GM19025 (cell line): ENCODE measurements around the gene H6PD.
"Not testable (repeated sequence)": the region's sequence is repeated elsewhere in the genome, so short reads cannot be mapped to it uniquely, and the experiment has no call there.

Experiments used
- ATAC-seq: cut with Tn5 transposase; IDR thresholded peaks from one replicate; pipeline ENCODE4 v1.9.1; 2021; ENCODE audit warnings: mild to moderate bottlenecking, low read depth, moderate library complexity; ENCODE audit not compliant: unreplicated experiment

H6PD gene

DNA sequence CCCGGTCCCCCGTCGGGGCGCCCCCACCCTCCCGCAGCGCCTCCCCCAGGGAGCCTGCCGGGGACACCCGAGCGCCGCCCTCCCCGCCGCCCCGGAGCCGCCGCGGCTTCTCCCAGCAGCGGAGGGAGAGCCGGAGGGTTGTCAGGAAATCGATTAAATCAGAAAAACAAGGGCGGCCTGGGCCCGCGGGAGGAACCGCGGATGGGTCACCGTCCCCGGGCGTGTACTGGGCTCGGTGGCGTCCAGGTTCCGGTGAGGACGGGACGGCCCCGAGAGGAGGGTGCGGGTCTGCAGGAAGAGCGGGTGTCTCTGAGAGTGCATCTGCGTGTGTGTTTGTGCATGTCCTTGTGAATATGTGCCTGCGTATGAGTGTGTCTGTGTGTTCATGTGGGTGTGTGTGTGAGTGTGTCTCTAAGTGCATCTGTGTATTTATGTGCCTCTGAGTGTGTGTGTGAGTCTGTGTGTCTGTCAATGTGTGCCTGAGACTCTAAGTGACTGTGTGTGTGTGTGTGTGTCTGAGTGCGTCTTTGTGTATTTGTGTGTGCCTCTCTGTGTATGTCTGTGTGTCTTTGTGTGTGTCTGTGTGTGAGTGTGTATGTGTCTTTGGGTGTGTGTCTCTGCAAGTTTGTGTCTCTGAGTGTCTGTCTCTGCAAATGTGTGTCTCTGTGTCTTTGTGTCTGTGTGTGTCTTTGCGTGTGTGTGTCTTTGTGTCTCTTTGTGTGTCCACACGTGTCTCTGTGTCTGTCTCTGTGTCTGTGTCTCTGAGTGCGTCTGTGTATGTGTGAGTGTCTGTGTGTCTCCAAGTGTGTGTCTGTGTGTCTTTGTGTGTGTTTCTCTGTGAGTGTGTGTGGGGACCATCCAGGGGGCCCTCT is 59.2 kb downstream of the H6PD start:
- no peak for ATAC-seq

DNA sequence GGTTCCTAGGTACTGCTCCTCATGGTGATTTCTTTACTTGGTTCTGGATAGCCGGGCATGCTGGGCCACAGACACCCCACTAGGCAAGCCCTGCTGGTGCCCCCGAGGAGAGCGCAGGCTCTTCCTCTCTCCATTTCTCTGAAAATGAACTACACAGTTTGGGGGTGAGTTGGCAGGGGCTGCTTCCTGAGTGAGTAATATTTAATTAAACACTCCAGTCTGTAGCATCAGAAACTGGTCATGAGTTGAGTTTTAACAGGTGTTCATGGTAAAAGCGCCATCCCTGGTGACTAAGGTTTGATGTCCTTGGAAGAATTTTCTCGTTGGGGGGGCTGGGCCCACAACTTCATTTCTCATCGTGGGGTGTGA is 59.8 kb downstream of the H6PD start:
- ATAC-seq: no peak

DNA sequence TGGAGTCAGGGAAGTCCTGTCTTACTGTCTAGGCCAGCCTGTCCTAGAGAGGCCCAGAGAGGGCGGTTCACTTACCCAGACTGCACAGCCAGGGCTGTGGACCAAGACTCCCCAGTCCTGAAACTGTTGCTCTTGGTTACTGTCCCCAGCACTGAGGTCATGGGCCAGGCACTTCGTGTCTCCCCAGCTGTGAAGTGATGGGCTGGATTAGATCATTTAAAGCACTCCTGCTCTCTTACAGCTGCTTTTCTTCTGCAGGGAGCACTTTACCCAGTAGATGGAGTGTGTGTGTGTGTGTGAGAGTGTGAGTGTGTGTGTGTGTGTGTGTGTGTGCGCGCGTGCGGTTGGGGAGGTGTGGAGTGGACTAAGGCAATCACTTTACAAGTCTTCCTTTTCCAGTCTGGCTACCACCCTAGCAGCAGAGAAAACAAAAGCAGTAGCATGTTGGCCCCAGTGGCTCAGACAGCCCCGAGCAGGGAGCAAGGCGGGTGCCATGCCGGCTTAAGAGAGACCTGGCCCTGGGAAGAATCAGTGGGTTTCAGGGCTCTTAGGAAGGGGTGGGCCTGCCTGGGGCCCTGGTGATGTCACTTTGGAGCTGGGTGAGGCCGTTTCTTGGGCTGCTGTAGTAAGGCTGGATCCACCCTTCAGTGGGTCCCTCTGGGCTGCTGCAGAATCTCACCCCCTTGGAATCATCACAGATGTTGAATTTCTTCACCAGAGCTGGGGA is 60.5 kb downstream of the H6PD start:
- ATAC-seq: no peak

DNA sequence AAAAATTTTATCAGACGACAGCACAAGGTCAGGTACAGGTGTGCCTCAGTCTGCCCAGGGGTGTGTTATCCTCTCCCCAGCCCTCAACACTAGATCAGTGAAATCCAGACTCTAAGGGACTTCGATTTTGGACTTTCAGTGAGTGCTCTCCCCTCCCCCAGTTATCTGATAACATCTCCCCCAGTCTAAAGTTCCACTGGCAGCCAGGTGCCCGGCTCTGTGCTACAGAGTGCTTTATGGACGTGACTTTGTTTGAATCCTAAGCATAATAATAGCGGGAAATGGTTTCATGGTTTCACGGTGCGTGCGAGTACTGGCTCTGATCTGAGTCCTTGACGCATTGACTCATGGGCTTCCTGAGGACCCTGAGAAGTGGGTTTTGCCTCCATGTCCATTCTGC is 61.3 kb downstream of the H6PD start:
- no peak for ATAC-seq

DNA sequence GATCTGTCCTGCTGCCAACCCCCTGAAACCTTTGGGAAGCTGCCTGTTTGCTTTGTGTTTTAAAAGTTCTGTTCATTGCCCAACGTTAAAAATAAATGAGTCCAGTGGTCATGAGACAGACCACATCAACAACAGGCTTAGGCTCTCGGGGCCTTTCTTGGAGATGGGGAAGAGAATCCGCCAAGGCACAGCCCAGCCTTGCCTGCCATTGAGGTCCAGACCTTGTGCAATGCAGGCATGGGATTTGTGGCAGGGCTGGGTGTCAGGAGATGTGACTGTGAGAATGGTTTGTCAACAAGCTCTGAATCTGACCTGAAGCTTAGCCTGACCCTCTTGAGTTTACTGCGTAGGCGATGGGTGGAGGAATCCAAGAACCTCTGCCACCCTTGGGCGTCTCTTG is 62.3 kb downstream of the H6PD start:
- ATAC-seq: no peak

DNA sequence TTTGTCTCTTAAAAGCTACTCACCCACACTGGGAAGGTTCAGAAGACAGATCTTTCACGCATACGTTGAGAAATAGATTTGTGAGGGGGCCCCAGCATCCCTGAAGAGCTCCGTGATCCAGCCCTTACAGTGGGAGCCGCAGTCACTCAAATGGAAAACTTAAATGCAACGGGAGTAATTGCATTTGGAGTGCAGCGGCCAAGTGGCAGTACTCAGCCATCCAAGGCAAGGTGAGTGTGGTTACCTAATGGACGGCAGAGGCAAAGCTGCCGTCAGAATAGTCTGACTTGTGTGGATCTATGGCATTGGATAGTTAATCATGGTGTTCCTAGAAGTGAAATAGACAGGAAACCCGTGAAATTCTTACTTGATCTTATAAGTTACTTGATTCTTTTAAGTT is 63.3 kb downstream of the H6PD start:
- no peak for ATAC-seq

DNA sequence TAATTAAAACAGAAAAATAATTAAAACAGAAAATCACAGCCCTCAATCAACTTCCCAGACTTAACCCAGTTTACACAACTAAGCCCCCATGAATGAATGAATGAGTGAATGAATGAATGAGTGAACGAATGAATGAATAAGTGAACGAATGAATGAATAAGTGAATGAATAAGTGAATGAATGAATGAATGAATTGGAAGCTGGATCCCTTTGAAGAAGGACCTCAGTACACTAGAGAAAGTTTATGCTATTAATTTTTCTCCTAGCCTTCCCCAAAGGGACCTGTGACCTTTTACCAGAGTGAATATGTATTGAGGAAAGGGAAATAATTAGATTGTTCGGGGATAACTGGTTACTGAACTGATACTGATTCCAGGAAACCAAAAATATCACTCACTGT is 63.7 kb downstream of the H6PD start:
- ATAC-seq: no peak

DNA sequence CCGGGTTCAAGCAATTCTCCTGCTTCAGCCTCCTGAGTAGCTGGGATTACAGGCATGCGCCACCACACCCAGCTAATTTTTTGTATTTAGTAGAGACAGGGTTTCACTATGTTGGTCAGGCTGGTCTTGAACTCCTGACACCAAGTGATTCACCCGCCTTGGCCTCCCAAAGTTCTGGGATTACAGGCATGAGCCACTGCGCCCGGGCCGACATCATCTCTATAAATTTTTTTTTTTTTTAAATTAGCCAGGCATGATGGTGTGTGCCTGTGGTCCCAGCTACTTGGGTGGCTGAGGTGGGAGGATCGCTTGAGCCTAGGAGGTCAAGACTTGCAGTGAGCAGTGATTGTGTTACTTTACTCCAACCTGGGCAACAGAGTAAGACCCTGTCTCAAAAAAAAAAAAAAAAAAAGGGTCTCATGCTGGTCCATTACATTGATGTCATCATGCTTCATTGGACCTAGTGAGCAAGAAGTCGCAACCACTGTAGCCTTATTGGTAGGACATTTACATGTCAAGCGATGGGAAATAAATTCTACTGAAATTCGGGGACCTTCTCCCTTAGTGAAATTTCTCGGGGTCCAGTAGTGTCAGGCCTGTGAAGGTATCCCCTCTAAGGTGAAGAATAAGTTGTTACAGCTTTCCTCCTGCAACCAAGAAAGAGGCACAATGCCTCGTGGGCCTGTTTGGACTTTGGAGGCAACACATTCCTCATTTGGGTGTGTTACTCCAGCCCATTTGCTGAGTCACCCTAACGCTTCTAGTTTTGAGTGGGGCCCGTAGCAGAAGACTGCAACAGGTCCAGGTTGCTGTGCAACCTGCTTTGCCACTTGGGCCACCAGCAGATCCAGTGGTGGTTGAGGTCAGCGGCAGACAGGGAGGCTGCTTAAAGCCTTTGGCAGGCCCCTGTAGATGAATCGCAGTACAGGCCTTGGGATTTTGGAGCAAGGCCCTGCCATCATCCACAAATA is 65.3 kb downstream of the H6PD start:
- not testable (repeated sequence) for ATAC-seq

DNA sequence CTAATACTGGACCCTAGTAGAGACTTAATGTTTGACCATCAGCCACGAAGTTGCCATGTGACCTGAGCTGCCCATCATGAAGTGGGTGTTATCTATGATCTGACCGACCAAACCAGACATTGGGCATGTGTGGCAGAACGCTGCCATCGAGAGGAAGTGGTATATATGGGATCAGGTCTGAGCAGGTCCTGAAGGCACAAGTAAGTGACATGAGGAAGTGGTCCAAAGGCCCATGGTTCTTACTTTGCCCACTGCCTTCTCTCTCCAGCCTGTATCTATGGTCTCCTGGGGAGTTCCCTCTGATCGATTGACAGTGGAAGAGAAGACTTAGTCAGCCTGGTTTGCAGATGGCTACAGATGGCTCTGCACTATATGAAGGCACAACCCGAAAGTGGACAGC is 66.0 kb downstream of the H6PD start:
- ATAC-seq: no peak

DNA sequence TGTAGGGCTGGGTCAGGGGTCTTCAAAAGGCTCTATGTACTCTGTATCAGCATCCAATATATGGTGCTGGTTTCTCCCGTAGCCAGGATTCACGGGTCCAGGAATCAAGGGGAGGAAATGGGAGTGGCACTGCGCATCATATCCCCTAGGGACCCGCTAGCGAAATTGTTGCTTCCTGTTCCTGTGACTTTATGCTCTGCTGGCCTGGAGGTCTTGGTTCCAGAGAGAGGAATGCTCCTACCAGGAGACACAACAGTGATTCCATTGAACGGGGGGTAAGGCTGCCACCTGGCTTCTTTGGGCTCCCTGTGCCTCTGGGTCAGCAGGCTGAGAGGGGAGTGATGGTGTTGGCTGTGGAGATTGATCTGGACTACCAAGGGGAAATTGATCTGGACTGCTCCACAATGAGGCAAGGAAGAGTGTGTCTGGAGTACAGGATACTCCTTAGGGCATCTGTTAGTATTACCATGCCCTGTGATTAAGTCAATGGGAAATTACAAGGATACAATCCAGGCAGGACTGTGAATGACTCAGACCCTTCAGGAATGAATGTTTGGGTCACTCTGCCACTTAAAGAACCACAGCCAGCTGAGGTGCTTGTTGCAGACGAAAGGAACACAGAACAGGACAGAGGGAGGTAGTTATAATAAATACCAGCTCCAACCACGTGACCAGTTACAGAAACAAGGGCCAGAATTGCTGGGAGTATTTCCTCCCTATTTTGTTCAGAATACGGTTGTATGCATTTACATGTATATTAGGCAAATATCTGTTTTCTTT is 68.4 kb downstream of the H6PD start:
- ATAC-seq: no peak

DNA sequence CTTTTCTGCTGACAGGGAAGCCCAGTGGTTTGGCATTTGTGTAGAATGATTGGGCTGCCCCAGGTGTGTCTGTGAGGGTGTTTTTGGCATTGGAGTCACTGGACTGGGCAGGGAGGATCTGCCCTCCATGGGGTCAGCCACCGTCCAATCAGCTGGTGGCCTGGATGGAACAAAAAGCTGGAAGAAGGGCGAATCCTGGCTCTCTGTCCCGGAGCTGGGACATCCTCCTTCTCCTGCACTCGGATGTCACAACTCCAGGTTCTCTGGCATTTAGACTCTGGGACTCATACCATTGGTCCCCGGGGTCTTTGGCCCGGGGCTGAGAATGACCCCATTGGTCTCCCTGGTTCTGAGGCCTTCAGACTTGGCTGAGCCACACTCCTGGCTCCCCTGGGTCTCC is 69.3 kb downstream of the H6PD start:
- ATAC-seq: no peak

DNA sequence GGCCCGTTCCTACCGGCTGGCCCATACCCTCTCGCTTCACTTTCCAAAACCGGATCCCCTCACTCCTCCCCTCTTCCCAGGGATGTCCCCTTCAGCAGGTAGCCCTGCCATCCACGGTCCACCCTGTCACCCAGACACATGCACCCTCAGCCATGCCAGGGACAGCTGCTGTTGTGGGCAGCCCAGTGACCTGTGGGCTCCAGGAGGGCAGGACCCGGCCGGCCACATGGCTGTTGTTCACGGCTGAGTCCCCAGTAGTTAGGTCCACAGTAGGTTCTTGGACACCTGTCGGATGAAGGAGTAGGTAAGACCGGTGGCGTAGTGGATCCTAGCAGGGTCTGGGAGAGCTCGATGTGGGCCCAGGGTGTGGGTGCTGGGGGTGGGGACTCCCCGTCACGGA is 70.6 kb downstream of the H6PD start:
- ATAC-seq: no peak

DNA sequence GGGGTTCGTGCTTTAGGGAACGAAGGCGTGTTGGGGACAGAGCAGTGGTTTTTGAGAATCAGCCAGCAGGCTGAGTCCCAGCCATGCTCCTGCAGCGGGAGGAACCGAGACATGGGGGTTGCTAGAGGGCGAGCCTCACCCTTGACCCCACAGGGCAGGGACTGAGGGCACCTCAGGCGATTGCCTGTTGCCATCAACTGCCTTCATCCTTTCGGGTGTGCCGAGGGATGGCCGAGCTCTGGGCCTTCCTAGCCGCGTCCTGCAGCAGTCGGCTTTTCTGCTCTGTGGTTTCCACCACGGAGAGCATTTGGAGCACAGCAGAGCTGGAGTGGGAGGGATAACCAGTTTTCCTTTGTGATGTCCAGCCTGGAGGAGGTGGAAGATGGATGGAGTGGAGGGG is 71.4 kb downstream of the H6PD start:
- no peak for ATAC-seq

DNA sequence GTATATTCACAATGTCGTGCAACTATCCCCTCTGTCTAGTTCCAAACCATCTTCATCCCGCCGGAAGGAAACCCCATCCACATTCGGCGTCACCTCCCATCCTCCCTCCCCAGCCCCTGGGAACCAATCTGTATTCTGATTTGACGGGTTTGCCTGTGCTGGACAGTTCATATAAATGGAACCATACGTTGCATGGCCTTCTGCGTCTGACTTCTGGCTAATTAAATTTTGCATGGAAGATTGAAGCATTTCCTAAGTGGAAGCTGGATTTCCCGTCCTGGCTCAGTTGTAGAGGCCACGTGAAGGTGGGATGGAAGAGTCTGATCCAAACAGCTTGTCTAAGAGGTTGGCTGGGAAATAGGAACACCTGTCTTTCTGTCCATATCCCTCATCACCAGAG is 72.7 kb downstream of the H6PD start:
- ATAC-seq: no peak

DNA sequence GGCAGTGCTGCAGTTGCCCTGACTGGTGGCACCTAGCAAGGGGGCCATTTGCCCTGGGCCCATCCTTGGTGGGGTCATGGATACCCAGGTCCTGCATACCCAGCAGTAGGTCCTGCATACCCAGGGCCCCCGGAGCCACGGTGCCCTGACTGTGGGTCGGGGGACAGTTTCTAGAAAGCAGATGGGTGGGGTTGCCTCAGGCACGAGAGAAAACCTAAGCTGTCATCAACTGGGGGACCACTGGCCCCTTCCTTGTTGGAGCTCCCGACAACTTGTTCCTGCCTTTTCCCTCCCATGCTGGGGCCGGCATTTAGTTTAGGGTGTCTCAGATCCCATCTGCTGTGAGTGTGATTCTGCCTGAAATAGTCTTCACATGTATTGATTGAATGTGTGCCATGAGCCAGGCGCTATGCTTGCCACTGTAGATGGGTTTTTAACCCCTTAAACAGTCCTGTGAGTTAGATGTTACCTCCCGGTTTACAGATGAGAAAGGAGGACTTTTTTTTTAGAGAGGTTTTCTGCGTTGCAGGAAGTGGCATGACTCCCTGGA is 73.7 kb downstream of the H6PD start:
- no peak for ATAC-seq

DNA sequence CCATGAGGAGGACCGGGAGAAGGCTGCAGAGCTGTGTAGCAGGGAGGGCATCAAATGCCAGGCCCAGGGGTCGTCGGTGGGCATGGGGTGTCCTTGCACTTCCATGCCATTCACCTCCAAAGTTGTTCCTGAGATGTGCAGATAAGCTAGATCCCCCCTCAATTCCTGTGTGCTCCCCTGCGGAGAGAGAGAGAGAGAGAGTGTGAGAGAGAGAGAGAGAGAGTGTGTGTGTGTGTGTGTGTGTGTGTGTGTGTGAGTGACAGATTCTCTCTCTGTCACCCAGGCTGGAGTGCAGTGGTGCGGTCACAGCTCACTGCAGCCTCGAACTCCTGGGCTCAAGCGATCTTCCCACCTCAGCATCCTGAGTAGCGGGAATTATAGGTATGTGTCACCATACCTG is 74.5 kb downstream of the H6PD start:
- ATAC-seq: no peak

DNA sequence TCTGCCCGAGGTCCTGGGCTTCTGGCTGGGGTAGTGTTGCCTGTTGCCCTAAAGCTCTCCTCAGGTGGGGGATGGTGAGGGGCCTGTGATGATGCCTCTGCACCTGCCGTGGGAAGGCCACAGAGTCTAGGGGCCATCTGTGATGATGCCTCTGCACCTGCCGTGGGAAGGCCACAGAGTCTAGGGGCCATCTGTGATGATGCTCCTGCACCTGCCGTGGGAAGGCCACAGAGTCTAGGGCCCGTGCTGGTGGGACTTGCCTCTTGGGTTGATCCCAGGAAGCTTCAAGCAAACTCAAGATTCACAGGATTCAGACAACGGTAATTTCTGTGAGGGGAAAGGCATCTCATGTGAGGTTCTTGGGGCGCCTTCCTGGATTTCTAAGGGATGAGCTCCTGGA is 75.4 kb downstream of the H6PD start:
- no peak for ATAC-seq

DNA sequence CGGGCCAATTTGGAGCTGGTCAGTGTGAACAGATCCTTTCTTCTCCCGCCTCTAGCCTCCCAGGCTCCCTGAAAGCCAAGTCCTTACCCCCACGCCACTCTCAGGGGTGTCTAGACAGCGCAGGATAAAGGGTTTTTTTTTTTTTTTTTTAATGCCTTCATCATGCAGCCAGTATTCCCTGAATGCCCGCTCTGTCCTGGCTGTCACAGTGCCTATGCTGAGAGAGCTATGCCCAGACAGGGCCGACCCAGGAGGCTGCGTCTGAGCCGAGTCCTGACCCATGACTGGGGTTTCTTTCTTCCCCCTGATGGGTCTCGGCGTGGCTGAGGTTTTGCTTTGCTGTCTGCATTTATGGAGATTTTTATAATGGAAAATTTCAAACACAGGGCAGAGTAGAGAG is 76.5 kb downstream of the H6PD start:
- no peak for ATAC-seq

DNA sequence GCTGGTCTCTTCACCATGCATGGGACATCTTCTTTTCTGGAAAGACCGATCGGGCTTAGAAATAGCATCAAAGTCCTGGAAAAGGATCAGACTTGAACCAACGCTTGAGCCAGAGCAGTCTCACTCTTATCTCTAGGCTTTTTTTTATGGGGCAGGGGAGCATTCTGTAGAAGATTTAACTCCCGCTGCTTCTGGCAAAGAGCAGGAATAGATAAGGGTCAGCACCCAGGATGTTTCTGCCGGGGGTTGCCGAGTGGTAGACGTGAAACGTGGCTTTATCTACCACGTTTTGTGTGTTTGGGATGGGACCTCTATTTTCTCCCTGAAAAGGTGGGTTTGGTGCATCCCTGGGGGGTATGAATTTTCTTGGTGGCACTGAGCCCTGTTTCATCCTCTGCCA is 76.9 kb downstream of the H6PD start:
- no peak for ATAC-seq

DNA sequence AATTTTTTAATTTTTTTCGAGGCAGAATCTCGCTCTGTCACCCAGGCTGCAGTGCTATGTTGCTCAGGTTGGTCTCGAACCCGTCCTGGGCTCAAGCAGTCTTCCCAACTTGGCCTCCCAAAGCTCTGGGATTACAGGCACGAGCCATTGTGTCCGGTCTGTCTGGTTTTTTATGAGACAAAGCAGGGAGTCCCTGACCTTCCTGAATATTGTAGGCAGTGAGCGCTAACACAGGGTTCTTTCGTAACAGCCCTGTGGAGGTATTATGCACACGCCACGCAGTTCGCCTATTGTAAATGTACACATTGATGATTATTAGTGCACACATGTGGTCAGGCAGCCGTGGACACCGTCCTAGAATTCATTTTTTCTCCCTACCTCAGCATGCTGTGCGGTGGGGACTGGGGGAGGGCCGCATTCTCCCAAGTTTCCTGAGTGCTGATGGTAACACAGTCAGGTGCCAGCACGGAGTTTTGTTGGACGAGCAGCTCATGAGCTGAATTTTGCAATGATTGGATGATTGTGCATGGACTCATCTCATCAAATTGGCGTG is 77.7 kb downstream of the H6PD start:
- ATAC-seq: no peak
